ENCODE measurements around the gene HAPLN2.

The HAPLN2 gene

GRCh38 chr1:156641761-156642264 is 22.6 kb downstream of the HAPLN2 start, which contains the start of gene BCAN:
TSS of gene BCAN (plus strand) at chr1:156642117. CDS start at chr1:156646055, 3,938 bp downstream.
- H3K36me3 Mint-ChIP-seq (ENCODE audit: low read depth): no peaks in the 10 kb centered on the region
- no peak within 1 kb of the TSS for H3K27ac Mint-ChIP-seq
- no peaks in the 10 kb centered on the region for H3K9me3 Mint-ChIP-seq
- peaks cover 20% of the 10 kb centered on the region for H3K4me1 Mint-ChIP-seq (ENCODE audit: low read depth)
- H3K4me3 Mint-ChIP-seq: peak within 1 kb of the TSS; percentile 19
- no peak for DNase-seq
- H3K27me3 Mint-ChIP-seq: peaks cover 85% of the 10 kb centered on the region

GRCh38 chr1:156642265-156643048 is 23.2 kb downstream of the HAPLN2 start:
- DNase-seq: no peak
- H3K9me3 Mint-ChIP-seq: no peaks in the 10 kb centered on the region
- peaks cover 20% of the 10 kb centered on the region for H3K4me1 Mint-ChIP-seq (ENCODE audit: low read depth)
- H3K27ac Mint-ChIP-seq: no peak overlapping the region
- H3K27me3 Mint-ChIP-seq: peaks cover 89% of the 10 kb centered on the region
- peak overlapping the region; percentile 19 for H3K4me3 Mint-ChIP-seq
- H3K36me3 Mint-ChIP-seq (ENCODE audit: low read depth): no peaks in the 10 kb centered on the region

- peaks cover 20% of the 10 kb centered on the region for H3K4me1 Mint-ChIP-seq (ENCODE audit: low read depth)
- H3K36me3 Mint-ChIP-seq (ENCODE audit: low read depth): no peaks in the 10 kb centered on the region
- no peak for DNase-seq
- peaks cover 91% of the 10 kb centered on the region for H3K27me3 Mint-ChIP-seq
- H3K9me3 Mint-ChIP-seq: no peaks in the 10 kb centered on the region
- H3K27ac Mint-ChIP-seq: no peak overlapping the region
- H3K4me3 Mint-ChIP-seq: no peak overlapping the region
Observed at GRCh38 chr1:156643049-156643777, 24.0 kb downstream of the HAPLN2 start.

- peaks cover 20% of the 10 kb centered on the region for H3K4me1 Mint-ChIP-seq (ENCODE audit: low read depth)
- H3K27ac Mint-ChIP-seq: no peak overlapping the region
- H3K4me3 Mint-ChIP-seq: no peak overlapping the region
- H3K36me3 Mint-ChIP-seq (ENCODE audit: low read depth): no peaks in the 10 kb centered on the region
- H3K9me3 Mint-ChIP-seq: no peaks in the 10 kb centered on the region
- no peak for DNase-seq
- H3K27me3 Mint-ChIP-seq: peaks cover 90% of the 10 kb centered on the region
Observed at GRCh38 chr1:156643778-156644092, 24.5 kb downstream of the HAPLN2 start.

GRCh38 chr1:156644146-156644545 is 24.9 kb downstream of the HAPLN2 start:
- DNase-seq: no peak
- no peaks in the 10 kb centered on the region for H3K9me3 Mint-ChIP-seq
- H3K27me3 Mint-ChIP-seq: peaks cover 90% of the 10 kb centered on the region
- no peak overlapping the region for H3K4me3 Mint-ChIP-seq
- no peak overlapping the region for H3K27ac Mint-ChIP-seq
- no peaks in the 10 kb centered on the region for H3K36me3 Mint-ChIP-seq (ENCODE audit: low read depth)
- H3K4me1 Mint-ChIP-seq (ENCODE audit: low read depth): peaks cover 20% of the 10 kb centered on the region

GRCh38 chr1:156644640-156645039 is 25.4 kb downstream of the HAPLN2 start:
- Mint-ChIP-seq H3K9me3 (no peaks in the 10 kb centered on the region), H3K4me1 (ENCODE audit: low read depth) (peaks cover 20% of the 10 kb centered on the region), H3K27ac (no peak overlapping the region), H3K36me3 (ENCODE audit: low read depth) (no peaks in the 10 kb centered on the region), H3K27me3 (peaks cover 90% of the 10 kb centered on the region), H3K4me3 (no peak overlapping the region)
- no peak for DNase-seq

GRCh38 chr1:156645056-156645455 is 25.8 kb downstream of the HAPLN2 start:
- Mint-ChIP-seq H3K27me3 (peaks cover 88% of the 10 kb centered on the region), H3K27ac (no peak overlapping the region), H3K4me1 (ENCODE audit: low read depth) (peaks cover 20% of the 10 kb centered on the region), H3K4me3 (no peak overlapping the region), H3K36me3 (ENCODE audit: low read depth) (no peaks in the 10 kb centered on the region), H3K9me3 (no peaks in the 10 kb centered on the region)
- DNase-seq: no peak

GRCh38 chr1:156645666-156646065 is 26.5 kb downstream of the HAPLN2 start:
- no peak overlapping the region for H3K27ac Mint-ChIP-seq
- H3K4me3 Mint-ChIP-seq: no peak overlapping the region
- no peaks in the 10 kb centered on the region for H3K9me3 Mint-ChIP-seq
- H3K27me3 Mint-ChIP-seq: peaks cover 87% of the 10 kb centered on the region
- no peak for DNase-seq
- H3K4me1 Mint-ChIP-seq (ENCODE audit: low read depth): peaks cover 20% of the 10 kb centered on the region
- no peaks in the 10 kb centered on the region for H3K36me3 Mint-ChIP-seq (ENCODE audit: low read depth)

- DNase-seq: no peak
- H3K4me3 Mint-ChIP-seq: no peak overlapping the region
- H3K9me3 Mint-ChIP-seq: no peaks in the 10 kb centered on the region
- H3K27ac Mint-ChIP-seq: no peak overlapping the region
- peaks cover 86% of the 10 kb centered on the region for H3K27me3 Mint-ChIP-seq
- H3K36me3 Mint-ChIP-seq (ENCODE audit: low read depth): no peaks in the 10 kb centered on the region
- peaks cover 13% of the 10 kb centered on the region for H3K4me1 Mint-ChIP-seq (ENCODE audit: low read depth)
Observed at GRCh38 chr1:156646738-156647211, 27.6 kb downstream of the HAPLN2 start.

- Mint-ChIP-seq H3K4me3 (no peak overlapping the region), H3K27me3 (peaks cover 90% of the 10 kb centered on the region), H3K36me3 (ENCODE audit: low read depth) (no peaks in the 10 kb centered on the region)
Observed at GRCh38 chr1:156647351-156647750, 28.1 kb downstream of the HAPLN2 start.

GRCh38 chr1:156648496-156648895 is 29.3 kb downstream of the HAPLN2 start:
- no peak for DNase-seq
- Mint-ChIP-seq H3K27ac (no peak overlapping the region), H3K4me1 (ENCODE audit: low read depth) (peaks cover 4% of the 10 kb centered on the region), H3K4me3 (no peak overlapping the region), H3K9me3 (no peaks in the 10 kb centered on the region), H3K27me3 (peaks cover 90% of the 10 kb centered on the region), H3K36me3 (ENCODE audit: low read depth) (no peaks in the 10 kb centered on the region)

More at GRCh38 chr1:156647351-156647750, 28.1 kb downstream of the HAPLN2 start:
- no peak for DNase-seq
- Mint-ChIP-seq H3K27ac (no peak overlapping the region), H3K9me3 (no peaks in the 10 kb centered on the region), H3K4me1 (ENCODE audit: low read depth) (peaks cover 12% of the 10 kb centered on the region)

- H3K4me3 Mint-ChIP-seq: no peak overlapping the region
- no peaks in the 10 kb centered on the region for H3K4me1 Mint-ChIP-seq (ENCODE audit: low read depth)
- no peak for DNase-seq
- H3K9me3 Mint-ChIP-seq: no peaks in the 10 kb centered on the region
- no peaks in the 10 kb centered on the region for H3K36me3 Mint-ChIP-seq (ENCODE audit: low read depth)
- H3K27me3 Mint-ChIP-seq: peaks cover 90% of the 10 kb centered on the region
- H3K27ac Mint-ChIP-seq: no peak overlapping the region
Observed at GRCh38 chr1:156648951-156649350, 29.7 kb downstream of the HAPLN2 start.

GRCh38 chr1:156652131-156652991 is 33.1 kb downstream of the HAPLN2 start:
- H3K4me1 Mint-ChIP-seq (ENCODE audit: low read depth): peaks cover 10% of the 10 kb centered on the region
- no peaks in the 10 kb centered on the region for H3K36me3 Mint-ChIP-seq (ENCODE audit: low read depth)
- H3K4me3 Mint-ChIP-seq: no peak overlapping the region
- peaks cover 92% of the 10 kb centered on the region for H3K27me3 Mint-ChIP-seq
- no peaks in the 10 kb centered on the region for H3K9me3 Mint-ChIP-seq
- DNase-seq: no peak
- H3K27ac Mint-ChIP-seq: no peak overlapping the region

- DNase-seq: no peak
- Mint-ChIP-seq H3K27me3 (peaks cover 89% of the 10 kb centered on the region), H3K36me3 (ENCODE audit: low read depth) (no peaks in the 10 kb centered on the region), H3K27ac (no peak overlapping the region), H3K4me1 (ENCODE audit: low read depth) (peaks cover 15% of the 10 kb centered on the region), H3K4me3 (no peak overlapping the region), H3K9me3 (no peaks in the 10 kb centered on the region)
Observed at GRCh38 chr1:156652992-156653355, 33.8 kb downstream of the HAPLN2 start.
